HG03469 (cell line): ENCODE results near the gene EIF5A.

Experiments used
- ATAC-seq: cut with Tn5 transposase; IDR thresholded peaks from one replicate; pipeline ENCODE4 v1.9.1; 2021; ENCODE audit warnings: mild to moderate bottlenecking, moderate library complexity, moderate number of reproducible peaks; ENCODE audit not compliant: unreplicated experiment

The EIF5A gene

GRCh38 chr17:7284911-7285310, 22.5 kb upstream of the EIF5A start:
- ATAC-seq: no peak

DNA sequence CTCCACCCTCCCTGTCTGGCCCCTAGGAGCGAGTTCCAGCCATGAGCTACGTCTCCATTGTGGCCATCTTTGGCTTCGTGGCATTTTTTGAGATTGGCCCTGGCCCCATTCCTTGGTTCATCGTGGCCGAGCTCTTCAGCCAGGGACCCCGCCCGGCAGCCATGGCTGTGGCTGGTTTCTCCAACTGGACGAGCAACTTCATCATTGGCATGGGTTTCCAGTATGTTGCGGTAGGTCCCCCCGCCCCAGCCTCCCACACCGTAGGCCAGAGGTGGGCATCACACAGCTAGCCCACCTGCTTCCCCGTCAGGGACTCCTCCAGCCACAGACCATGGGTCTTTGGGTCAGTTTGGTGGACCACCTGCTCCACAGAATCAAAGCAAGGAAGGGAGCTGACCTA, 21.7 kb upstream of the EIF5A start:
- no peak for ATAC-seq

GRCh38 chr17:7289256-7290032, 18.0 kb upstream of the EIF5A start:
- no peak for ATAC-seq

DNA sequence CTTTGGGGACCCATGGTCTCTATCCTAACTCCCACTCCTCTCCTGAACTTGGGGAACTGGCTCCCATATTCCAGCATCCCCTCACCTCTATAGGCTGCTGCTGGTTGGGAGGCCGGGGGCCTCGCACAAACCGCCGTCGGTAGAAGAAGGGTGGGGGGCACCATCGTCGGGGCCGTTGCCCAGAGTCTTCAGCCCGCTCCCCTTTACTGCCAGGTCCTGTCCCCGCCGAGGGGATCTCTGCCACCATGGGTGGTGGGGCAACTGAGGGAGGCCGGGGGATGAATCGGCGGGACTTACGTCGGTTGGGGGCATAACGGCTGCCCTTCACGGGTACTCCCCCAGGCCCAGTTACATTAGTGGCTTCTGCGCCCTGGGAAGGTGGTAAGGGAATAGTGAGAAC, 17.3 kb upstream of the EIF5A start:
- ATAC-seq: no peak

GRCh38 chr17:7290685-7291084, 16.7 kb upstream of the EIF5A start:
- no peak for ATAC-seq

GRCh38 chr17:7292194-7292593, 15.2 kb upstream of the EIF5A start:
- no peak for ATAC-seq

DNA sequence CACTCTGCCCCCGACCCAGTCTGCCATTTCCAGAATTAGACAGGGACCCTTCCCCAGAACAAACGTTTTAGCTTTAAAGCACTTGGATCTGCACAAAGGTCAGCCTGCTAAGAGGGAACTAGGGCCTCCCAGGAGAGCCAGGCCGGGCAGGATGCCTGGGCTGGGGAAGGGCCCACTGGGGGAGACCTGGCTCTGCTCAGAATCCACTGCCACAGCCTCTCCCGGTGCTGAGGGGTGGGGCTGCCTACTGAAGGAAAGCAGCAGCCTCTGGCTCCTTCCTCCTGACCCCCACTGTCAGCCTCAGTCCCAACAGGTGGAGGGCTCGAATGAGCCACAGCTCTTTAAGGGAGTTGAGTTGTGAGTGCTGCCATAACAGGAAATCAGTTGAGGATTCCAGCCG, 14.7 kb upstream of the EIF5A start:
- ATAC-seq: no peak

DNA sequence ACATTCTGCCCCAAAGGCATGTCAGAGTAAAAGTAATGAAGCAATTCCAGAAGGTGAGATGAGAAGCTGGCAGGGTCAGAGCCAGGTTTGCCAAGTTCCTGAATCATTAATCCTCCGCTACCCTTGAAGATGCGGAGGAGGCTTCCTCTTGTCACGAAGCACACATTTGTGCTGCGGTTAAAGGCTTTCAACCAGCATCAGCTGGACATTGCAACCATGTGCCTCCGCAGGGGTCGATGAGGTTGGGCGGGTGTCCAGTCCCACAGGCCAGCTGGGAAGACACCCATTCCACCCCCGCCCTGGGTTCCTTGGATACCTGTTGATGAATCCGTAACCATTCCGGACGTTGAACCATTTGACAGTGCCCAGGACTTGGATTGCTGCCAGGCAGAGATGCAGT, 14.3 kb upstream of the EIF5A start:
- ATAC-seq: no peak

GRCh38 chr17:7293816-7294613, 13.4 kb upstream of the EIF5A start:
- no peak for ATAC-seq

- ATAC-seq: no peak
These were observed 12.7 kb upstream of the EIF5A start, which contains the start of gene YBX2 for GRCh38 chr17:7294614-7295153. Gene YBX2 (minus strand): TSS chr17:7294639. CDS start chr17:7294500, 139 bp downstream.

DNA sequence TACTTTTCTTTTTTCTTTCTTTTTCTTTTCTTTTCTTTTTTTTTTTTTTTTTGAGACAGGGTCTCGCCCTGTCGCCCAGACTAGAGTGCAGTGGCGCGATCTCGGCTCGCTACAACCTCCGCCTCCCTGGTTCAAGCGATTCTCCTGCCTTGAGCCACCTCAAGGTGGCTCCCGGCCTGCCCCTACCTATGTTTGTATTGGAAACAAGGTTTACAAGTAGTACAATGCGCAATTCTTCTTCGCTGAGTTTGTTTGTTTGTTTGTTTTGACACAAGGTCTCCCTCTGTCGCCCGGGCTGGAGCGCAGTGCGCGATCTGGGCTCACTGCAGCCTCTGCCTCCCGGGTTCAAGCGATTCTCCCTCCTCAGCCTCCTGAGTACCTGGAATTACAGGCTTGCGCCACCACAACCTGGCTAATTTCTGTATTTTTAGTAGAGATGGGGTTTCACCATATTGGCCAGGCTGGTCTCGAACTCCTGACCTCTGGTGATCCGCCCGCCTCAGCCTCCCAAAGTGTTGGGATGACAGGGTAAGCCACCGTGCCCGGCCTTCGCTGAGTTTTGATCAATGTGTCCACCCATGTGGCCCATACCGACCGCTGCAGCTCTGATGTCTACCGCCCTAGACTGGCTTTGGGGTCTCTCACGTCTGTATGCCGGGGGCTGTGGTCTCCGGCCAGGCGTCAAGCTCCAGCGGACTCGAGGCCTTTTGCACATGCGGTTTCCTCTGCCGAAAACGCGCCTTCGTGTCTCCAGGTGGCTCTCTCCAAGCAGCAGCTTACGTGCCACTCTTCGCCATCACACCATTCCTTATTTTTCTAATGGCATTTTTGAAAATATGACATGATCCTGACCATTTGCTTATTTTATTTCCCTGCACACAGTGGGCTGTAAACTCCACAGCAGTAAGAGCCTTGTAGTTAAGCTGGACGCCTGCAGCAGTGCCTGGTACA, 11.9 kb upstream of the EIF5A start:
- ATAC-seq: no peak

DNA sequence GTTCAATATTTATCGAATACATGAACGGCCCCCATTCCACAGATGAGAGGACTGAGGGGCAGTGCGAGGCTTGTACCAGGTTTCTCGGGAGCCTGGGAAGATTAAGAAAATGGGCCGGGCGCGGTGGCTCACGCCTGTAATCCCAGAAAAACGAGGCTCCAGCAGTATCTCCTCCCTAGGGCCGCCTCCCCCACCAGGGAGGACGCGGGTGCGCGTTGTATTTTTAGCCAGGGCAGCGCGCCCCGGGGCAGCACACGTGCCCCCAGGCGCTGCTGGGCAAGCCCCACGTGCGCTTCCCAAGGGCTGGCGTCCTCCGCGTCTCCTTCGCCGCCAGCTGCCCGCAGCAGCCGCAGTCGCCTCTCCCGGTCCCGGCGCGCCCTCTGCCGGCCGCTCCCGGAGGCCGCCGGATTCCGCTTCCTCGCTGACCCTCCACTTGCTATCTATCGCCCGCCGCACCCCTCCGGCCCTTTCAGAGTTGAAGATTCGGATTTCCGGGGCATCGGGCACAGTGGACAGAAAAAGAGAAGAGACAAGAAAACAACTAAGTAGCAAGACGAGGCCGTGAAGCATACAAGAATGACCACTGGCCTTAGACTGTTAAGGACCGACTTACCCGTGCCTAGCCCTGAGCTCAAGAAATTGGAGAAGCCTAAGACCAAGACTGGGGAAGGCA, 11.1 kb upstream of the EIF5A start:
- no peak for ATAC-seq

- no peak for ATAC-seq
These were observed 3.2 kb upstream of the EIF5A start for GRCh38 chr17:7304179-7304578.

- ATAC-seq: no peak
These were observed 527 bp downstream of the EIF5A start for GRCh38 chr17:7307686-7308624.

DNA sequence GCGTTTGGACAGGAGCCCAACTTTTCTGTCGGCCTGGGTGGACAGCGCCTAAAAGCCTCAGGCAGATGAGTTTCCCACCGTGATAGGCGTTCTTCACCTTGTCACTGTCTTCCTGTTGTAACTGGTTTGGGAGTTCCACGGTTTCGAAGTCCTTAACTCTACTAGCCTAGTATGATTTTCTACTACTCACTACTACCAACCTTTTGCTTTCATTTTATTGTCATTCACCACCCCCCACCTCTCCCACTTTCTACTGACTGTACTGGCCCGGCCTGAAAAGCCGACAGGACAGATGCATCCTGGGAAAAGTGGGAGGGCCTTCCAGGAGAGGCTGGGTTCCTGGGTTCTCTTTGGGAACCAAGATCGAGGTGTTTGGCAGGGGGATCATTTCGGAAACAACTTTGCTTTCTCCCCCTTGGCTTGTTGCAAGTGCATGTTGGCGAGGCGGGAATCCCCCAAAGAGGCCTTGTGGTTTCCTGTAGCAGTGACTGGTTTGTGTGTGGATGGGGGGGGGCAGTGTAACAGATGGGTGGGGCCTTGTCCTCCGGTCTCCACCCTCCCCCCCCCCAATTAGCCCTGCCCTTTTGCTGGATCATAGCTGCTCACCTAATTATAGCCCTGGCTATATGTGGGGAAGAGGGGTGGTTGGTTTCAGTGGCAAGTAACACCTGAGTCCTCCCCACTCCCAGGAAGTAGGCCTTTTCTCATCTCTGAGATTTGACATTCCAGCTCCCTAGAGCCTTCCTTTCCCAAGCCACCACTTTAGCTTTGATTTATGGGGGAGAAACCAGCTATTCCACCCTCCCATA, 1.4 kb downstream of the EIF5A start:
- no peak for ATAC-seq

DNA sequence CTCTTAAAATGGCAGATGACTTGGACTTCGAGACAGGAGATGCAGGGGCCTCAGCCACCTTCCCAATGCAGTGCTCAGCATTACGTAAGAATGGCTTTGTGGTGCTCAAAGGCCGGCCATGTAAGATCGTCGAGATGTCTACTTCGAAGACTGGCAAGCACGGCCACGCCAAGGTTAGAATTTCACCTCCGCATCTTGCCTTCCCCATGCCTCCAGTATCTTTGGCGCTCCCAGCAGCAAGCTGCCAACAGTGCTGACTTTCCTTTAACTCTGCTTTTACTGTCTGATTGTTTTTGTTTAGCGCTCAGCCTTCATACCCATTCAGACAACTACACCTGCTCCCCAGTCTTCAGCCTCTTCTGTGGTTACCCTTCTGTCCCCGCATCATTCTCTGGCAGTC, 2.2 kb downstream of the EIF5A start:
- no peak for ATAC-seq

GRCh38 chr17:7311110-7311705, 3.8 kb downstream of the EIF5A start:
- no peak for ATAC-seq
